Measurements from ENCODE around the gene FUT4.
"Not testable (repeated sequence)": the region's sequence is repeated elsewhere in the genome, so short reads cannot be mapped to it uniquely, and the experiment has no call there.

FUT4 gene

GRCh38 chr11:94532211-94532610 lies 11.5 kb upstream of the FUT4 start:
- in situ Hi-C loops (cut with MboI; ENCODE audit: low sequenced_read_pairs): no loop called here

- in situ Hi-C loops (cut with MboI; ENCODE audit: low sequenced_read_pairs): no loop called here
Measured at GRCh38 chr11:94533206-94533605, 10.5 kb upstream of the FUT4 start.

GRCh38 chr11:94533696-94534630 lies 9.8 kb upstream of the FUT4 start:
- in situ Hi-C loops (cut with MboI; ENCODE audit: low sequenced_read_pairs): no loop called here

GRCh38 chr11:94536386-94536785 lies 7.3 kb upstream of the FUT4 start:
- in situ Hi-C loops (cut with MboI; ENCODE audit: low sequenced_read_pairs): no loop called here

- in situ Hi-C loops (cut with MboI; ENCODE audit: low sequenced_read_pairs): no loop called here
Measured at GRCh38 chr11:94537031-94537600, 6.6 kb upstream of the FUT4 start.

- in situ Hi-C loops (cut with MboI; ENCODE audit: low sequenced_read_pairs): no loop called here
Measured at GRCh38 chr11:94539420-94539819, 4.3 kb upstream of the FUT4 start.

GRCh38 chr11:94544646-94545263 lies 1.0 kb downstream of the FUT4 start:
- in situ Hi-C loops (cut with MboI; ENCODE audit: low sequenced_read_pairs): no loop called here

GRCh38 chr11:94545264-94546161 lies 1.8 kb downstream of the FUT4 start:
- in situ Hi-C loops (cut with MboI; ENCODE audit: low sequenced_read_pairs): no loop called here

GRCh38 chr11:94546162-94546470 lies 2.4 kb downstream of the FUT4 start:
- in situ Hi-C loops (cut with MboI; ENCODE audit: low sequenced_read_pairs): no loop called here

GRCh38 chr11:94546886-94547285 lies 3.2 kb downstream of the FUT4 start:
- in situ Hi-C loops (cut with MboI; ENCODE audit: low sequenced_read_pairs): no loop called here

- in situ Hi-C loops (cut with MboI; ENCODE audit: low sequenced_read_pairs): no loop called here
Measured at GRCh38 chr11:94549146-94549545, 5.4 kb downstream of the FUT4 start.

GRCh38 chr11:94550513-94550912 lies 6.8 kb downstream of the FUT4 start:
- in situ Hi-C loops (cut with MboI; ENCODE audit: low sequenced_read_pairs): no loop called here

GRCh38 chr11:94553938-94554337 lies 10.2 kb downstream of the FUT4 start:
- in situ Hi-C loops (cut with MboI; ENCODE audit: low sequenced_read_pairs): no loop called here

GRCh38 chr11:94555752-94556329 lies 12.1 kb downstream of the FUT4 start:
- in situ Hi-C loops (cut with MboI; ENCODE audit: low sequenced_read_pairs): not testable (repeated sequence)

GRCh38 chr11:94557421-94557820 lies 13.7 kb downstream of the FUT4 start:
- in situ Hi-C loops (cut with MboI; ENCODE audit: low sequenced_read_pairs): no loop called here

GRCh38 chr11:94557992-94558391 lies 14.3 kb downstream of the FUT4 start:
- in situ Hi-C loops (cut with MboI; ENCODE audit: low sequenced_read_pairs): no loop called here

- in situ Hi-C loops (cut with MboI; ENCODE audit: low sequenced_read_pairs): no loop called here
Measured at GRCh38 chr11:94558468-94558867, 14.7 kb downstream of the FUT4 start.

- in situ Hi-C loops (cut with MboI; ENCODE audit: low sequenced_read_pairs): no loop called here
Measured at GRCh38 chr11:94558932-94559331, 15.2 kb downstream of the FUT4 start.

GRCh38 chr11:94559361-94559760 lies 15.6 kb downstream of the FUT4 start:
- in situ Hi-C loops (cut with MboI; ENCODE audit: low sequenced_read_pairs): no loop called here

- in situ Hi-C loops (cut with MboI; ENCODE audit: low sequenced_read_pairs): no loop called here
Measured at GRCh38 chr11:94560834-94561233, 17.1 kb downstream of the FUT4 start.

Data from HL-60/S4 treated with retinoic acid at 250 ng/mL for 4 days and 3 days (cell line).